ENCODE data around the gene TUSC2.
"Not testable (repeated sequence)": the region's sequence is repeated elsewhere in the genome, so short reads cannot be mapped to it uniquely, and the experiment has no call there.

TUSC2 gene

GRCh38 chr3:50286322-50287227 is 41.4 kb downstream of the TUSC2 start:
- no peak for TF ChIP-seq CTCF (IDR thresholded peaks at IDR 0.05)
- no peak for DNase-seq (ENCODE audit: low spot score)
- Histone ChIP-seq H3K4me3 (no peak overlapping the region), H3K27ac (no peak overlapping the region)

GRCh38 chr3:50284121-50284520 is 43.9 kb downstream of the TUSC2 start:
- not testable (repeated sequence) for H3K4me3 ChIP-seq; H3K27ac ChIP-seq; DNase-seq (ENCODE audit: low spot score)

GRCh38 chr3:50279255-50280016 is 48.6 kb downstream of the TUSC2 start:
- no peak for TF ChIP-seq CTCF (IDR thresholded peaks at IDR 0.05)
- Histone ChIP-seq H3K4me3 (no peak overlapping the region), H3K27ac (peak overlapping the region; percentile 56 to 71)
- DNase-seq (ENCODE audit: low spot score): no peak

- Histone ChIP-seq H3K4me3 (no peak within 1 kb of the TSS), H3K27ac (peak within 1 kb of the TSS; percentile 56 to 71)
- no peak for DNase-seq (ENCODE audit: low spot score)
- no peak for TF ChIP-seq CTCF (IDR thresholded peaks at IDR 0.05)
These were observed 49.2 kb downstream of the TUSC2 start, which contains the start of gene LSMEM2 for GRCh38 chr3:50278880-50279224. TSS of gene LSMEM2 (plus strand) at chr3:50279087. CDS start at chr3:50279114, 27 bp downstream.

GRCh38 chr3:50278123-50278879 is 49.7 kb downstream of the TUSC2 start:
- no peak for TF ChIP-seq CTCF (IDR thresholded peaks at IDR 0.05)
- Histone ChIP-seq H3K4me3 (no peak overlapping the region), H3K27ac (peak overlapping the region; percentile 56 to 71)
- no peak for DNase-seq (ENCODE audit: low spot score)

GRCh38 chr3:50276762-50277101 is 51.3 kb downstream of the TUSC2 start:
- H3K4me3 ChIP-seq: no peak overlapping the region
- DNase-seq (ENCODE audit: low spot score): no peak
- no peak overlapping the region for H3K27ac ChIP-seq
- no peak for TF ChIP-seq CTCF (IDR thresholded peaks at IDR 0.05)

Measured in coronary artery (tissue), 2 donors.